GM19099 (cell line): ENCODE measurements around the gene AQP3.
"Not testable (repeated sequence)": the region's sequence is repeated elsewhere in the genome, so short reads cannot be mapped to it uniquely, and the experiment has no call there.

ENCODE experiments used
- POLR2A ChIP-seq: IDR thresholded peaks from 3 replicates; pipeline ENCODE4 v1.6.1; 2011; ENCODE audit warnings: low read depth; ENCODE audit not compliant: insufficient read length; ENCODE audit errors: extremely low read depth

The AQP3 gene

DNA sequence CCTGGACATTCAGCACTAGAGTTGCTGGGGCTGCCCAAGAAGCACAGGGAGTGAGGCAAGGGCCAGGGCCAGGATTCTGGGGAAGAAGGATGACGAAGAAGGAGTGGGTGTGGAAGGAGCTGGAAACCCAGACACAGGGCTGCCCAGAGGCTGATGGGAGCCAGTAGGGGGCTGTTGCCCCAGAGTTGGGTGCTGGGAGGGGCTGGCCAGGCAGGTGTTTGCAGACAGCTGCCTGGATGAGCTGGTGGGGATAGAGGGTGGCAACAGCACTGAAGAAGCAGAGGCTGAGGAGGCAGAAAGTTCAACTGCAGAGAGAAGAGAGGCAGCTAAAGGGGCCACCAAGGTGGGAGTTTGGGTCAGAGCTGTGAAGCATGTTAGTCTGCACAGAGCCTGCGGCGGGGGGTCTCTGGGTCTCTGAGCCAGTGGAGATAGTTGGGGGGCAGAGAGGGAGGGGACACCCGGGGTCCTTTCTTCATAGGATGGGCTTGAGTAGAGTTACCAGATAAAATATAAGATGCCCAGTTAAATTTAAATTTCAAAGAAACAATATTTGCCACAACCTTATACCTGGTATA, 42.5 kb downstream of the AQP3 start:
- no peak for TF ChIP-seq POLR2A

DNA sequence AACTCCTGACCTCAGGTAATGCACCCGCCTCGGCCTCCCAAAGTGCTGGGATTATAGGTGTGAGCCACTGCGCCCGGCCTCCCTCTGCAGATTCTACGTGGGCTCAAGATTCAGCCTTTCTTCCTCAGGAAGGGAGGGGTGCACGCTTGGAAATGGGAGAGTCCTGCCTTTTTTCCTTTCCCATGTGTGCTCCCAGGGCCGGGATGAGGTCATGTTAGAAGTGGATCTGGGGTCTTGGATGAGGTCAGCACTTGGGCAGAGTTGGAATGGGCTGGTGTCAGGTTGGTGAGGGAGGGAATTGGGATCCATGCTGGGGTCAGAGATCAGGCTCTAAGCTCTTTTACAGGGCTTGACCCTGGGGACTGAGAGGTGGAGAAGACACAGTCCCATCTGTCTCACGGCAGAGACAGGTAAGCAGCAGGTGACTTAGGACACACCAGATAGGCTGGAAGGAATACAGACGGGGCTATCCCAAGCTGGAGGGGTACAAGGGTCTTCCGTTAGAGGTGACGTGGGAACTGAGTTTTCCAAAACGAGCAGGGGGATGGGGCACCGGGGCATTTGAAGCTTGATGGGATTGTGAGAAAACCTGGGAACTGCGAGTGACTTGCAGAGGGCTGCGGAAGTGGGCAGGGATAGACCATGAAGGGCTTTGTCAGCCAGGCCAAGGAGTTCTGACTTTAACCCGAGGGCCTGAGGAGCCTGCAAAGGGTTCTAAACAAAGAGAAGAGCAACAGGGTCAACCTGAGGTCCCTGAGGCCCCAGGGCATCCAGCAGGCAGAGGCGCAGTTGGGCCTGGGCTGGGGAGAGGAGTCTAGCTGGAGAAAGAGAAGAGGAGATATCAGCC, 43.2 kb downstream of the AQP3 start:
- no peak for TF ChIP-seq POLR2A

DNA sequence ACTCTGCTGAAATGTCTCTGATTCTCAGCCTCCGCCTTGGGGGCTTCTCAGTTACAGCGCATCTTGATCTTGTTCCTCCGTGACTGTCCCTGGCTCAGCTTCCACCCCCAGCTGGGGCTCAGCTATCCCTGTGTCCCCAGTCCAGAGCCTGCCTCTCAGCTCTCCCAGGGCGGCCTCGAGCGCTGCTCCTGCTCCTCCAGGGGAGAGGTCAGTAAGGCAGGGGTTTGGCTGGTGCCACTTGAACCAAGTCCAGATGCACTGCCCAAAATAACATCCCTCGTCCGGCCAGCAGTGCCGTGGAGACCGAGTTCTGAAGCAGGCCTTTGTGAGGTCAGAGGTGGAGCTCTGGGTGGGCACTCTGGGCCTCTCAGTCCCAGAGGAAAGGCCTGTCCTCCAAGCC, 45.0 kb downstream of the AQP3 start, which contains the start of gene AQP7:
Gene AQP7 (minus strand): TSS at position 198 of the 400 bp plus-strand sequence. CDS start 1,306 bp downstream, outside the sequence.
- TF ChIP-seq POLR2A: not testable (repeated sequence)

GRCh38 chr9:33393581-33393980, 53.8 kb downstream of the AQP3 start:
- no peak for TF ChIP-seq POLR2A
